ENCODE results near the gene BHLHE41. TPM values are rescaled to one million over a fixed set of nuclear protein-coding genes. Genes with fewer than 3 reads are reported as not detected.
A peak's percentile ranks its signal among the peaks of the same experiment; 100 is the strongest.

BHLHE41 gene
- total RNA-seq, 5 donors from 2014 or later (not counting 1 experiment from before 2014, with no cell fraction given), result 0.46 to 1.7 (median 1.3) TPM; not detected in 2

GRCh38 chr12:26162174-26162573, 37.3 kb upstream of the BHLHE41 start:
- CTCF ChIA-PET, result no interaction called here
- H3K9me3 ChIP-seq, result no peaks in the 10 kb centered on the region
- Mint-ChIP-seq H3K4me3 (no peak overlapping the region), H3K9me3 (no peaks in the 10 kb centered on the region), H3K4me1 (no peaks in the 10 kb centered on the region), H3K27me3 (peaks cover 19 to 20% of the 10 kb centered on the region in 2 donors), H3K27ac (no peak overlapping the region), H3K36me3 (no peaks in the 10 kb centered on the region)
- ATAC-seq (replicated peaks in 1 of 4) (no peak), DNase-seq (no peak)
- H3K4me3 ChIP-seq (ENCODE audit: control insufficient read depth in 1 of 2, extremely low read depth in 1 of 2, low read length in 1 of 2), result no peak overlapping the region
- WGBS (ENCODE audit: insufficient coverage), result no CpG with 5 or more reads among the region's 1 CpG
- peaks cover 0 to 11% of the 10 kb centered on the region in 2 experiments for H3K27me3 ChIP-seq (replicated peaks in 1 of 2; ENCODE audit: control insufficient read depth in 2 of 2, extremely low read depth in 1 of 2, insufficient read depth in 2 of 2, low read length in 1 of 2)
- no peak overlapping the region for H3K27ac ChIP-seq (ENCODE audit: low read length)
- POLR2A ChIA-PET, result no interaction called here
- no peaks in the 10 kb centered on the region for H3K36me3 ChIP-seq (ENCODE audit: control insufficient read depth in 2 of 2, extremely low read depth in 1 of 2, insufficient read depth in 1 of 2, low read length in 1 of 2)
- no peaks in the 10 kb centered on the region for H3K4me1 ChIP-seq (ENCODE audit: control insufficient read depth in 1 of 2, extremely low read depth in 1 of 2, insufficient read depth in 2 of 2, low read length in 2 of 2)

- Histone ChIP-seq H3K27ac (ENCODE audit: low read length) (no peak overlapping the region), H3K4me1 (ENCODE audit: control insufficient read depth in 1 of 2, extremely low read depth in 1 of 2, insufficient read depth in 2 of 2, low read length in 2 of 2) (no peaks in the 10 kb centered on the region), H3K27me3 (replicated peaks in 1 of 2; ENCODE audit: control insufficient read depth in 2 of 2, extremely low read depth in 1 of 2, insufficient read depth in 2 of 2, low read length in 1 of 2) (peaks cover 0 to 11% of the 10 kb centered on the region in 2 experiments), H3K4me3 (ENCODE audit: control insufficient read depth in 1 of 2, extremely low read depth in 1 of 2, low read length in 1 of 2) (no peak overlapping the region), H3K36me3 (ENCODE audit: control insufficient read depth in 2 of 2, extremely low read depth in 1 of 2, insufficient read depth in 1 of 2, low read length in 1 of 2) (no peaks in the 10 kb centered on the region), H3K9me3 (no peaks in the 10 kb centered on the region)
- peaks cover 0 to 1% (median 0%) of the 10 kb centered on the region in 3 donors for H3K4me1 Mint-ChIP-seq
- POLR2A ChIA-PET, result interaction anchor here in 1 of 2 donors (0.7 kb wide), 1 partner anchor 12 kb away, joined by 3 read pairs; no protein-coding TSS in a partner anchor
- 43% methylated on average over 3 of the region's 3 CpGs for WGBS (ENCODE audit: insufficient coverage)
- no peak overlapping the region for H3K27ac Mint-ChIP-seq
- DNase-seq (no peak), ATAC-seq (replicated peaks in 1 of 4) (no peak)
- H3K36me3 Mint-ChIP-seq, result no peaks in the 10 kb centered on the region
- no peaks in the 10 kb centered on the region for H3K9me3 Mint-ChIP-seq
- H3K27me3 Mint-ChIP-seq, result peaks cover 10 to 12% of the 10 kb centered on the region in 2 donors
- CTCF ChIA-PET, result interaction anchor here in 1 of 2 donors (0.9 kb wide), 1 partner anchor 13 kb away, joined by 3 read pairs; no protein-coding TSS in a partner anchor
- no peak overlapping the region for H3K4me3 Mint-ChIP-seq
These were observed 33.4 kb upstream of the BHLHE41 start for GRCh38 chr12:26158078-26158764.

DNA sequence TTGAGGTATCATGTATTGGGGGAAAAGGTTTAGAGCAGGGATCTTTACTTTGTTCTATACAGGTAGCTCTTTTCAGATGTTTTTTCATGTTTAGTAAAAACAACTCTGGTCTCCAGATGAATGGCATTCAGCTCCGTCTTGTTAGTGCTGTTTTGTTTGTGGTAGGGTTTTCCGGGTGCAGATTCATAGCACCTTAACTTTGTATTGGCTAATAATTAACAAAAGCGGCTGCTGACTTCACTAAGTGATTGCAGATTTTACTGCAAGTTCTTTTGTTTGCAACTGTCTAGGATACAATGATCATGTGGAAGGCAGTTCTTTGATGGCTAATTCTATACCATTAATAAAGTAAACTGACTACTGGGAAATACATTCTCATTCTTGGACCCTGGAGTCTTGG, 32.2 kb upstream of the BHLHE41 start:
- Histone ChIP-seq H3K36me3 (ENCODE audit: control insufficient read depth in 2 of 2, extremely low read depth in 1 of 2, insufficient read depth in 1 of 2, low read length in 1 of 2) (no peaks in the 10 kb centered on the region), H3K4me1 (ENCODE audit: control insufficient read depth in 1 of 2, extremely low read depth in 1 of 2, insufficient read depth in 2 of 2, low read length in 2 of 2) (no peaks in the 10 kb centered on the region), H3K9me3 (no peaks in the 10 kb centered on the region), H3K27me3 (replicated peaks in 1 of 2; ENCODE audit: control insufficient read depth in 2 of 2, extremely low read depth in 1 of 2, insufficient read depth in 2 of 2, low read length in 1 of 2) (peaks cover 0 to 11% of the 10 kb centered on the region in 2 experiments), H3K4me3 (ENCODE audit: control insufficient read depth in 1 of 2, extremely low read depth in 1 of 2, low read length in 1 of 2) (no peak overlapping the region), H3K27ac (ENCODE audit: low read length) (no peak overlapping the region)
- POLR2A ChIA-PET, result interaction anchor here in 1 of 2 donors (0.6 kb wide), 1 partner anchor 752 kb away, joined by 3 read pairs; no protein-coding TSS in a partner anchor
- Mint-ChIP-seq H3K4me3 (no peak overlapping the region), H3K27me3 (peaks cover 11 to 17% of the 10 kb centered on the region in 2 donors), H3K9me3 (no peaks in the 10 kb centered on the region), H3K27ac (no peak overlapping the region), H3K4me1 (peaks cover 0 to 1% (median 0%) of the 10 kb centered on the region in 3 donors), H3K36me3 (no peaks in the 10 kb centered on the region)
- DNase-seq (no peak), ATAC-seq (replicated peaks in 1 of 4) (no peak)
- WGBS (ENCODE audit: insufficient coverage), result no CpG with 5 or more reads among the region's 3 CpGs
- CTCF ChIA-PET, result no interaction called here

GRCh38 chr12:26156201-26156871, 31.5 kb upstream of the BHLHE41 start:
- H3K4me3 Mint-ChIP-seq, result no peak overlapping the region
- peak in 1 of 4 experiments; percentile 16 for ATAC-seq (replicated peaks in 1 of 4)
- H3K4me1 Mint-ChIP-seq, result peaks cover 0 to 1% (median 0%) of the 10 kb centered on the region in 3 donors
- H3K27me3 ChIP-seq (replicated peaks in 1 of 2; ENCODE audit: control insufficient read depth in 2 of 2, extremely low read depth in 1 of 2, insufficient read depth in 2 of 2, low read length in 1 of 2), result peaks cover 0 to 8% of the 10 kb centered on the region in 2 experiments
- WGBS (ENCODE audit: insufficient coverage), result 80% methylated on average over 14 of the region's 17 CpGs
- no peaks in the 10 kb centered on the region for H3K9me3 Mint-ChIP-seq
- CTCF ChIA-PET, result no interaction called here
- DNase-seq, result no peak
- H3K4me3 ChIP-seq (ENCODE audit: control insufficient read depth in 1 of 2, extremely low read depth in 1 of 2, low read length in 1 of 2), result no peak overlapping the region
- H3K36me3 ChIP-seq (ENCODE audit: control insufficient read depth in 2 of 2, extremely low read depth in 1 of 2, insufficient read depth in 1 of 2, low read length in 1 of 2), result no peaks in the 10 kb centered on the region
- no peaks in the 10 kb centered on the region for H3K4me1 ChIP-seq (ENCODE audit: control insufficient read depth in 1 of 2, extremely low read depth in 1 of 2, insufficient read depth in 2 of 2, low read length in 2 of 2)
- H3K36me3 Mint-ChIP-seq, result no peaks in the 10 kb centered on the region
- no peak overlapping the region for H3K27ac ChIP-seq (ENCODE audit: low read length)
- no peak overlapping the region for H3K27ac Mint-ChIP-seq
- POLR2A ChIA-PET, result interaction anchor here in 1 of 2 donors (0.6 kb wide), 1 partner anchor 752 kb away, joined by 3 read pairs; no protein-coding TSS in a partner anchor
- peaks cover 11 to 16% of the 10 kb centered on the region in 2 donors for H3K27me3 Mint-ChIP-seq
- H3K9me3 ChIP-seq, result no peaks in the 10 kb centered on the region

- ATAC-seq (replicated peaks in 1 of 4) (no peak), DNase-seq (no peak)
- Histone ChIP-seq H3K36me3 (ENCODE audit: control insufficient read depth in 2 of 2, extremely low read depth in 1 of 2, insufficient read depth in 1 of 2, low read length in 1 of 2) (no peaks in the 10 kb centered on the region), H3K27me3 (replicated peaks in 1 of 2; ENCODE audit: control insufficient read depth in 2 of 2, extremely low read depth in 1 of 2, insufficient read depth in 2 of 2, low read length in 1 of 2) (no peaks in the 10 kb centered on the region), H3K4me1 (ENCODE audit: control insufficient read depth in 1 of 2, extremely low read depth in 1 of 2, insufficient read depth in 2 of 2, low read length in 2 of 2) (peaks cover 0 to 2% of the 10 kb centered on the region in 2 experiments), H3K4me3 (ENCODE audit: control insufficient read depth in 1 of 2, extremely low read depth in 1 of 2, low read length in 1 of 2) (no peak overlapping the region), H3K27ac (ENCODE audit: low read length) (no peak overlapping the region), H3K9me3 (no peaks in the 10 kb centered on the region)
- no peak overlapping the region for H3K4me3 Mint-ChIP-seq
- H3K36me3 Mint-ChIP-seq, result no peaks in the 10 kb centered on the region
- H3K9me3 Mint-ChIP-seq, result no peaks in the 10 kb centered on the region
- H3K27me3 Mint-ChIP-seq, result peaks cover 8 to 12% of the 10 kb centered on the region in 2 donors
- no peak overlapping the region for H3K27ac Mint-ChIP-seq
- WGBS (ENCODE audit: insufficient coverage), result 86% methylated on average over 3 of the region's 5 CpGs
- peaks cover 0 to 1% (median 0%) of the 10 kb centered on the region in 3 donors for H3K4me1 Mint-ChIP-seq
- CTCF ChIA-PET, result no interaction called here
- POLR2A ChIA-PET, result no interaction called here
These were observed 28.8 kb upstream of the BHLHE41 start for GRCh38 chr12:26153421-26154154.

- H3K9me3 Mint-ChIP-seq, result no peaks in the 10 kb centered on the region
- H3K36me3 ChIP-seq (ENCODE audit: control insufficient read depth in 2 of 2, extremely low read depth in 1 of 2, insufficient read depth in 1 of 2, low read length in 1 of 2), result no peaks in the 10 kb centered on the region
- H3K9me3 ChIP-seq, result no peaks in the 10 kb centered on the region
- no peak for ATAC-seq (replicated peaks in 1 of 4)
- H3K36me3 Mint-ChIP-seq, result no peaks in the 10 kb centered on the region
- H3K27me3 ChIP-seq (replicated peaks in 1 of 2; ENCODE audit: control insufficient read depth in 2 of 2, extremely low read depth in 1 of 2, insufficient read depth in 2 of 2, low read length in 1 of 2), result peaks cover 0 to 3% of the 10 kb centered on the region in 2 experiments
- peaks cover 0 to 1% (median 0%) of the 10 kb centered on the region in 3 donors for H3K4me1 Mint-ChIP-seq
- peaks cover 0 to 2% of the 10 kb centered on the region in 2 experiments for H3K4me1 ChIP-seq (ENCODE audit: control insufficient read depth in 1 of 2, extremely low read depth in 1 of 2, insufficient read depth in 2 of 2, low read length in 2 of 2)
- H3K27ac Mint-ChIP-seq, result no peak overlapping the region
- POLR2A ChIA-PET, result no interaction called here
- no peak for DNase-seq
- CTCF ChIA-PET, result no interaction called here
- H3K4me3 ChIP-seq (ENCODE audit: control insufficient read depth in 1 of 2, extremely low read depth in 1 of 2, low read length in 1 of 2), result no peak overlapping the region
- peaks cover 8 to 9% of the 10 kb centered on the region in 2 donors for H3K27me3 Mint-ChIP-seq
- H3K27ac ChIP-seq (ENCODE audit: low read length), result no peak overlapping the region
- H3K4me3 Mint-ChIP-seq, result no peak overlapping the region
- 69% methylated on average over 2 of the region's 2 CpGs for WGBS (ENCODE audit: insufficient coverage)
These were observed 27.8 kb upstream of the BHLHE41 start for GRCh38 chr12:26152507-26153102.

All from T-cell (primary cell).